Uterus (tissue), 2 donors: Measurements from ENCODE around the gene ZGPAT.

ENCODE experiments used
- POLR2A ChIP-seq, 2 donors: fragments of 450-650 bp; IDR thresholded peaks; one replicate each; pipeline ENCODE4 v1.6.1; 2016; ENCODE audit warnings: antibody characterized with exemption in 2 of 2, mild to moderate bottlenecking in 1 of 2, moderate library complexity in 1 of 2
- TF ChIP-seq, protein P1 (sequence below), 4 experiments: fragments of 200-600 bp in 2 of 4; fragments of 450-650 bp in 2 of 4; sonication (generic) in 2 of 4; IDR thresholded peaks; one replicate each; pipeline ENCODE4 v1.5.1; 2016 to 2019; ENCODE audit warnings: antibody characterized with exemption in 4 of 4, mild to moderate bottlenecking in 2 of 4, moderate library complexity in 1 of 4

GRCh38 chr20:63765902-63766301 is 58.1 kb downstream of the ZGPAT start:
- TF ChIP-seq, protein P1, sequence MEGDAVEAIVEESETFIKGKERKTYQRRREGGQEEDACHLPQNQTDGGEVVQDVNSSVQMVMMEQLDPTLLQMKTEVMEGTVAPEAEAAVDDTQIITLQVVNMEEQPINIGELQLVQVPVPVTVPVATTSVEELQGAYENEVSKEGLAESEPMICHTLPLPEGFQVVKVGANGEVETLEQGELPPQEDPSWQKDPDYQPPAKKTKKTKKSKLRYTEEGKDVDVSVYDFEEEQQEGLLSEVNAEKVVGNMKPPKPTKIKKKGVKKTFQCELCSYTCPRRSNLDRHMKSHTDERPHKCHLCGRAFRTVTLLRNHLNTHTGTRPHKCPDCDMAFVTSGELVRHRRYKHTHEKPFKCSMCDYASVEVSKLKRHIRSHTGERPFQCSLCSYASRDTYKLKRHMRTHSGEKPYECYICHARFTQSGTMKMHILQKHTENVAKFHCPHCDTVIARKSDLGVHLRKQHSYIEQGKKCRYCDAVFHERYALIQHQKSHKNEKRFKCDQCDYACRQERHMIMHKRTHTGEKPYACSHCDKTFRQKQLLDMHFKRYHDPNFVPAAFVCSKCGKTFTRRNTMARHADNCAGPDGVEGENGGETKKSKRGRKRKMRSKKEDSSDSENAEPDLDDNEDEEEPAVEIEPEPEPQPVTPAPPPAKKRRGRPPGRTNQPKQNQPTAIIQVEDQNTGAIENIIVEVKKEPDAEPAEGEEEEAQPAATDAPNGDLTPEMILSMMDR (IDR thresholded peaks at IDR 0.05), result no peak
- no peak for TF ChIP-seq POLR2A (IDR thresholded peaks at IDR 0.05)
